ENCODE results near the gene METTL5. TPM values are rescaled to one million over a fixed set of nuclear protein-coding genes. Genes with fewer than 3 reads are reported as not detected.
A peak's percentile ranks its signal among the peaks of the same experiment; 100 is the strongest.

Gene METTL5
- total and polyA plus RNA-seq, 9 of the 15 experiments (the other 6 are each of a cell fraction or from before 2014, with no cell fraction given) = 149 to 471 (median 224) TPM

GRCh38 chr2:169798718-169799592 is 25.8 kb downstream of the METTL5 start, which contains the start of gene SSB (continued):
- TF ChIP-seq ILF3 (IDR thresholded peaks at IDR 0.05; ENCODE audit: borderline replicate concordance) = no peak
- TF ChIP-seq LCOR (CRISPR knock-in tag; IDR thresholded peaks at IDR 0.05) = peak; percentile 74
- TF ChIP-seq USF1 (CRISPR knock-in tag; IDR thresholded peaks at IDR 0.05) = 0 out of 2 replicates have a peak, but pooled peaks have one; percentile 20
- peak; percentile 48; the same call in 1 of the 2 replicates for TF ChIP-seq TAF7 (tag; IDR thresholded peaks at IDR 0.05)
- no peak for TF ChIP-seq GTF2B (IDR thresholded peaks at IDR 0.05; ENCODE audit: extremely low read depth, insufficient read length)
- TF ChIP-seq ZNF79 (CRISPR knock-in tag; IDR thresholded peaks at IDR 0.05; ENCODE audit: low read depth) = no peak
- no peak for TF ChIP-seq BMI1 (IDR thresholded peaks at IDR 0.05; ENCODE audit: low read length)
- TF ChIP-seq HNRNPLL (IDR thresholded peaks at IDR 0.05; ENCODE audit: low read depth, low read length, poor library complexity, severe bottlenecking) = peak; percentile 53
- TF ChIP-seq ZBTB11 (CRISPR knock-in tag; IDR thresholded peaks at IDR 0.05) = peak in 1 of 3 experiments; percentile 85; a peak in 2 of 6 replicates
- TF ChIP-seq NBN (IDR thresholded peaks at IDR 0.05; ENCODE audit: low read depth) = 0 out of 2 replicates have a peak, but pooled peaks have one; percentile 31
- peak; percentile 47 to 60; a peak in 3 of 4 replicates for TF ChIP-seq MAZ (CRISPR knock-in tag; conservative IDR thresholded peaks at IDR 0.05 in 1 of 2, IDR thresholded peaks at IDR 0.05 in 1 of 2)
- TF ChIP-seq KDM5B (IDR thresholded peaks at IDR 0.05; ENCODE audit: insufficient replicate concordance, low read depth, low read length) = peak; percentile 95
- TF ChIP-seq SAFB (IDR thresholded peaks at IDR 0.05; ENCODE audit: borderline replicate concordance, low read depth, low read length) = 0 out of 2 replicates have a peak, but pooled peaks have one; percentile 38
- TF ChIP-seq SIN3B (IDR thresholded peaks at IDR 0.05; ENCODE audit: low read depth) = peak; percentile 68
- 0 out of 2 replicates have a peak, but pooled peaks have one; percentile 26 for TF ChIP-seq HDAC2 (IDR thresholded peaks at IDR 0.05)
- peak; percentile 73 for TF ChIP-seq PHF20 (IDR thresholded peaks at IDR 0.05; ENCODE audit: partially characterized antibody)
- TF ChIP-seq SRF (CRISPR knock-in tag; IDR thresholded peaks at IDR 0.05) = peak in 1 of 2 experiments; percentile 76; a peak in 2 of 4 replicates
- TF ChIP-seq TRIM28 (IDR thresholded peaks at IDR 0.05) = peak; percentile 62; the same call in 1 of the 2 replicates
- 0 out of 6 replicates have a peak, but pooled peaks of 2 of the 3 experiments have one; percentile 5 to 10 for TF ChIP-seq CTCF (IDR thresholded peaks at IDR 0.05 in 2 of 3, conservative IDR thresholded peaks at IDR 0.05 in 1 of 3; ENCODE audit: insufficient read depth in 2 of 3, low read depth in 1 of 3, low read length in 3 of 3)

All from K562 (cell line).